Panc1 (cell line): Measurements from ENCODE around the gene SLC9B2. TPM values are rescaled to one million over a fixed set of nuclear protein-coding genes. Genes with fewer than 3 reads are reported as not detected.

Experiments
- ATAC-seq: fragments of 200-7000 bp; cut with Tn5 transposase; 2 replicates; pipeline ENCODE4 v1.9.1; 2020; ENCODE audit warnings: mild to moderate bottlenecking, moderate library complexity
- BruUV-seq: library from RNA; stranded (reverse); fragments of 400-500 nt; replicated peaks from 2 replicates; lab custom pipeline; 2021; lab: Mats Ljungman, UMichigan
- CTCF ChIA-PET: fragments of 300-600 bp; sonication (Branson Sonifier 250); formaldehyde crosslinking; loops from one replicate; lab custom pipeline; 2022; ENCODE audit warnings: antibody characterized with exemption; lab: Charles Lee
- POLR2A ChIA-PET: fragments of 300-600 bp; sonication (Branson Sonifier 250); formaldehyde crosslinking; loops from one replicate; lab custom pipeline; 2022; ENCODE audit warnings: antibody characterized with exemption; lab: Charles Lee
- DNase-seq: peaks from one replicate; pipeline ENCODE4 v3.0.0-alpha.2; 2010; ENCODE audit warnings: low read depth, low spot score
- H3K27ac ChIP-seq: 2 replicates; pipeline ENCODE4 v1.5.1; 2011; ENCODE audit warnings: mild to moderate bottlenecking, low read length, inconsistent platforms
- H3K27me3 ChIP-seq: fragments of 200-500 bp; sonication (Bioruptor generic); 2 replicates; pipeline ENCODE4 v1.6.0; 2014; ENCODE audit warnings: low read length, inconsistent platforms; ENCODE audit not compliant: control insufficient read depth, insufficient read depth
- H3K36me3 ChIP-seq: fragments of 200-500 bp; sonication (Bioruptor generic); 2 replicates; pipeline ENCODE4 v1.5.1; 2014; ENCODE audit warnings: inconsistent platforms, mild to moderate bottlenecking, low read length, moderate library complexity; ENCODE audit not compliant: control insufficient read depth, insufficient read depth
- H3K4me1 ChIP-seq: 2 replicates; pipeline ENCODE4 v1.5.1; 2011; ENCODE audit warnings: inconsistent platforms, mild to moderate bottlenecking, low read length, moderate library complexity; ENCODE audit not compliant: control insufficient read depth, insufficient read depth
- H3K4me3 ChIP-seq, 2 experiments: 2 replicates each; pipeline ENCODE4 v1.5.1; 2011 to 2012; ENCODE audit warnings: low read depth in 2 of 2, low read length in 2 of 2, mild to moderate bottlenecking in 2 of 2, inconsistent platforms in 1 of 2, moderate library complexity in 1 of 2
- H3K9me3 ChIP-seq: fragments of 200-500 bp; sonication (Bioruptor generic); 2 replicates; pipeline ENCODE4 v1.5.1; 2014; ENCODE audit warnings: low read depth, mild to moderate bottlenecking, inconsistent platforms, low read length, moderate library complexity; ENCODE audit not compliant: control insufficient read depth, insufficient read depth
- CTCF ChIP-seq: fragments of 450-650 bp; IDR thresholded peaks from 2 replicates; pipeline ENCODE4 v1.5.1; 2017; ENCODE audit warnings: mild to moderate bottlenecking
- POLR2AphosphoS5 ChIP-seq: IDR thresholded peaks from 2 replicates; pipeline ENCODE4 v1.6.1; 2012; ENCODE audit warnings: mild to moderate bottlenecking, low read depth, low read length, moderate library complexity
- REST ChIP-seq, 2 experiments: IDR thresholded peaks; 2 replicates each; pipeline ENCODE4 v1.6.1; 2011 to 2012; ENCODE audit warnings: low read depth in 2 of 2, control low read depth in 1 of 2, low read length in 1 of 2, mild to moderate bottlenecking in 1 of 2, moderate library complexity in 1 of 2; ENCODE audit not compliant: insufficient read depth in 1 of 2
- SIN3A ChIP-seq: IDR thresholded peaks from 2 replicates; pipeline ENCODE4 v1.6.1; 2012; ENCODE audit warnings: low read depth, mild to moderate bottlenecking, low read length, moderate library complexity, borderline replicate concordance; ENCODE audit not compliant: insufficient read depth
- TCF7L2 ChIP-seq: IDR thresholded peaks from 2 replicates; pipeline ENCODE4 v1.6.1; 2011; ENCODE audit warnings: mild to moderate bottlenecking, low read depth, low read length, inconsistent platforms
- in situ Hi-C: cut with HindIII; loops from 2 replicates; pipeline ENCODE4 v1.10.0; 2016; ENCODE audit warnings: low sequenced_read_pairs, low pct_unique_long_range_greater_than_20kb
- intact Hi-C: fragments of 100-400 bp; cut with micrococcal nuclease; formaldehyde crosslinking; loops from one replicate; pipeline ENCODE4 v1.10.0; 2022; ENCODE audit not compliant: unreplicated experiment
- total RNA-seq: library from RNA; stranded (reverse); gene quantifications from one replicate; pipeline ENCODE4 v1.2.1, GENCODE V29; 2021; ENCODE audit not compliant: unreplicated experiment

The SLC9B2 gene
- total RNA-seq, 1 experiment from 2014 or later, result 14.6 TPM

GRCh38 chr4:103054030-103054429 lies 22.5 kb downstream of the SLC9B2 start:
- POLR2A ChIA-PET, result no interaction called here
- Histone ChIP-seq H3K27me3 (no peaks in the 10 kb centered on the region), H3K9me3 (no peaks in the 10 kb centered on the region), H3K36me3 (no peaks in the 10 kb centered on the region), H3K27ac (no peak overlapping the region), H3K4me3 (no peak overlapping the region), H3K4me1 (no peaks in the 10 kb centered on the region)
- no TSS peak for BruUV-seq
- TF ChIP-seq TCF7L2 (no peak), CTCF (no peak), POLR2AphosphoS5 (no peak), REST (IDR thresholded peaks at IDR 0.05; ENCODE audit: insufficient read depth in 1 of 2, low read depth in 2 of 2, low read length in 1 of 2) (no peak), SIN3A (no peak)
- intact Hi-C loops, result loop anchor here (5.0 kb wide), 1 partner anchor 33 kb away; no protein-coding TSS in a partner anchor
- no peak for DNase-seq
- no peak for ATAC-seq
- CTCF ChIA-PET, result no interaction called here
- in situ Hi-C loops, result no loop called here

- ATAC-seq, result no peak
- ChIA-PET POLR2A (interaction anchor here (0.6 kb wide), 1 partner anchor 663 kb away, joined by 4 read pairs; no protein-coding TSS in a partner anchor), CTCF (no interaction called here)
- Histone ChIP-seq H3K4me1 (no peaks in the 10 kb centered on the region), H3K27me3 (no peaks in the 10 kb centered on the region), H3K36me3 (no peaks in the 10 kb centered on the region), H3K9me3 (no peaks in the 10 kb centered on the region), H3K4me3 (no peak overlapping the region), H3K27ac (no peak overlapping the region)
- in situ Hi-C loops (no loop called here), intact Hi-C loops (loop anchor here (5.0 kb wide), 1 partner anchor 35 kb away; no protein-coding TSS in a partner anchor)
- TF ChIP-seq REST (IDR thresholded peaks at IDR 0.05; ENCODE audit: insufficient read depth in 1 of 2, low read depth in 2 of 2, low read length in 1 of 2), result no peak
- no peak for DNase-seq
- no TSS peak for BruUV-seq
Observed at GRCh38 chr4:103052779-103053178, 23.8 kb downstream of the SLC9B2 start.
